T-helper 1 cell treated with Interleukin-12 subunit alpha and Interleukin-12 subunit beta and Interleukin-4 antibody, amounts not matched to agents 30 ng/mL and 1 ng/mL, for 36 hours (primary cell): ENCODE data around the gene ACADL. TPM values are rescaled to one million over a fixed set of nuclear protein-coding genes. Genes with fewer than 3 reads are reported as not detected.

Source experiments
- intact Hi-C: fragments of 100-400 bp; cut with micrococcal nuclease; formaldehyde crosslinking; loops from one replicate; pipeline ENCODE4 v1.15.1; 2024
- total RNA-seq: library from RNA; stranded (reverse); gene quantifications from 2 replicates; pipeline ENCODE4 v1.2.3, GENCODE V29; 2022

ACADL gene
- total RNA-seq, 1 donor from 2014 or later = not detected

DNA sequence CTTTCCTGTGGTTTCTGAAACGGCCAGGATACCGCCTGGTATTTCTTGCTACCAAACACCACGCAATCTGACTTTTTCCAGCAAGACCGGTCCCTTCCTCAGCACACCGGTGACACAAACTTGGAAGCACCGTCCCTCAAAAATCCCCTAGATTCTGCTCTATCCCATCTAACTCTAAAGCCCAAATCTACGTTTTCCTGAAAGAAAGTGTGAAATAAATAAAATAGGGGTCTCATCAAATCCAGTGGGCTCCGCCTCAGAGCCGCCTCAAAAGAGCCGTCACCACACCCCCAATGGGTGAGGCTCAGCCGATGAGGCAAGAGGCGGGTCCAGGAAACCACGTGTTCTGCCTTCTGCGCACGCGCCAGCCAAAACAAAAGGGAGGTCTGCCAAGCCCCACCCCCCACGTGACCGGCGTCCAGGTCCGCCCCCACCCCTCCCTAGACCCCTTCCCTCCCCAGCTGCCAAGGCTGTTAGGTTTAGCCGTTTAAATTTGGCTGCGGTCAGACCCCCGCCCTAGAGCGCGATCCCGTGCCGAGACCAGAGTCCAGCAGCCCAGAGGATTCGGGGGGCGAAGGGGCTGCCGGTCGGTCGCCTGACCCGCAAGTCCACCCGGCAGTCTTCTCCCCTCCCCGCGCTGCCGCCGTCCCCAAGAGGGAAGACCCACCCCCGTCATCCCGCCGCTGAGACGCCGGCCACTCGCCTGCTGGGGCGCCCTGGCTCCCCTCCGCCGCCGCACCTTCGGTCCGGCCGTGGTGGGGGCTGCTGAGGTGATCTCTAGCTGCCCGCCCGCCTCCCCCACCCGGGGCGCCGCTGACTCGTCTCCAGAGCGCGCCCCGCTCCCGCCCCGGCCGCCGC, 54.6 kb downstream of the ACADL start:
- intact Hi-C loops = loop anchor here (1.0 kb wide), 5 partner anchors 11 to 1915 kb away; partner anchors contain the start of genes IDH1, LANCL1 and RPE

DNA sequence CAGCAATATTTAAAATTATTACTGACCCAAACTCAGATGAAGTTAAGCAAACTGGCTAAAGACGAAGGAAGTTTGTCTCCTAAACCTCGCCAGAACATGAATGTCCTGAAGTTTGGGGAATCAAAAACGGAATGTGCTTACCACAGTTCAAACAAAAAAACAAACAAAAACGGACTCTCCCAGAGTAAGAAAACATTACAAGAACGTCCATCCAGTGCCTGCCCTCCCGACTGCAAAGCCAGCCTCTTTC, 55.1 kb downstream of the ACADL start:
- intact Hi-C loops = loop anchor here (1.0 kb wide), 4 partner anchors 25 to 1915 kb away; partner anchors contain the start of genes IDH1, LANCL1 and RPE

DNA sequence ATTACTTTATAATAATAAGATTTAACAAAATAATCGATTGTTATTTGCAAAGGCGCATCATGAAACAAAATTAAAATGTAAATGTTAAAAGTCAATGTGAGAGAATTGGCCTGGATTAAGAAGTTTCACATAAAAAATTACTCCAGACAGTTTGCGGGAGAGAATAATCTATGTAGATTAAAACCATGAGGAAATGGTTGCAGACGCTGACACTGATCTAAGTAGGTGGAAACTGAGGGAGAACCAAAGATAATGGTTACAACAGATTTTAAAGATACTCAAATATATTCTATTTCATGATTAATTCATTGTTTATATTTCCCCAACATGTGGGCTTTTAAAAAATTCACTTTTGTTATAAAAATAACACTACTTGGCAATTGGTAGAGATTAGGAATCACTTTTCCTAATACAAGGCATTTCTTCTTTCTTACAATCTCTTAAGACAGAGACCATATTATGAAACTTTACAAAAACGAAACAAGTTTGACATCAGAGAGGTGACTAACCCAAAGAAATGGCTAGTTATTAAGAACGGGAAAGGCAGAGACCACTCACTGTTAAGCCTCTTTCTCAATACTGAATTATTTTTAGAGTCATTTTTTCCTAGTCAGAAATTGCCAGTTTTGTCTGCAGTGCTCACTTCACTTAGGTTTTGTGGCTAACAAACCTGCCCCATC, 55.6 kb downstream of the ACADL start:
- intact Hi-C loops = loop anchor here (1.0 kb wide), 4 partner anchors 26 to 1914 kb away; partner anchors contain the start of genes IDH1, LANCL1 and RPE

DNA sequence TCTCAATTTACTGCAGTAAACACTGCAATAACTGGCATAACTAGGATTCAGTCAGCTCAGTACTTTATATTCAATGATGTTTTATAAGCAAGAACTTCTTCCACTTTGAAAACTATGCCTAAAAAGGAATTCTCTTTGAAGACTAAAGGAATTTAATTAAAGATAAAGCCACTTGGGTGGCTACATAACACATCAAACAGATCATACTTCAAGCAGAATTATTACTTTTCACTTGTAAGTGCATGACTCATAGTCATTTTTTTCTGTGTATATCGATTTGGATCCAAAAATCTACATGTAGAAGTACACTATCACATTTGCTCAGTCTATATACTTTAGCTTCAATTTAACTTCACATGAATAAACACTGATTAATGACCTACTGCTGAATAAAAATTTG, 58.0 kb downstream of the ACADL start:
- intact Hi-C loops = no loop called here

DNA sequence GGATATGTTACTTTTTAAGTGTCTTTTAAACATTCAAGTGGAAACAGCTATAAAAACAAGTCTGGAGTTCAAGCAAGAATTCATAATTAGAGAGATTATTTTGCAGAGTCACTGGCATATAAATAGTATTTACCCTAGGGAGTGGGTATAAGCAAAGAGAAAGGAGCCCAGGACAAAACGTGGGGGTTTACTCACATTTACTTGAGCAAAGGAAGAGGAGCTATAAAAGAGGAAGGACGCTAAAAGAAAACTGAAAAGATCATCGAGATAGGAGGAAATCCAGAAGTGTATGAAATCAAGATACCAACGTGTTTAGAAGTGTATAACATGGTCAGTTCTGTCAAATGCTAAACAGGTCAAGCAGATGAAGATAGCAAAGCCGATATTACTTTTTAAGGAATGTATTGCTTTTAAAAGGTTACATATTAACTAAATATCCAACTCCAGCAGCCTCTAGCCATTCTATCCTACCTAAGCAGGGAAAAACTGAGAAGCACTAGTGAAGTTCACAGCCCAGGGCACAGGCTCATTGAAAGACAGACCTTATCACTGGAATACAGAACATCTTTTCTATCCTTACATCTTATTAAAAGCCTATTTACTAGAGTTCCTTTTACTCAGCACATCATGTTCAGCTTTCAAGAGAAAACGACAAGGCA, 62.7 kb downstream of the ACADL start:
- intact Hi-C loops = no loop called here

DNA sequence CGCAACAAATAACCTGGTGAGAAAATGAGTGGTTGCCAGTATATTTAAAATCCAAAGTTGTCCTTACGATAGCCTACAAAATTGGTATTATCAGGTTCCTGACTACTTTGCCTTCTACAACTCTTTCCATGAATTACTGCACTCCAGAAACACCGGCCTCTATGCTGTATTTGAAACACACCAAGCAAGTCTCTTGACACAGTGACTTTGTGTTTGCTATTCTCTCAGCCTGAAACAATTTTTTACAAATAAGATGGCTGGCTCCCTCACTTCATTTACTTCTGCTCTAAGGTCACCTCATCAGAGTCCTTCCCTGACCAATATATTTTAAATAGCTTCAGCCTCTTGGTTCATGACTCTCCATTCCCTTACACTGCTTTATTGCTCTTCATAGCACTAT, 66.2 kb downstream of the ACADL start:
- intact Hi-C loops = no loop called here

DNA sequence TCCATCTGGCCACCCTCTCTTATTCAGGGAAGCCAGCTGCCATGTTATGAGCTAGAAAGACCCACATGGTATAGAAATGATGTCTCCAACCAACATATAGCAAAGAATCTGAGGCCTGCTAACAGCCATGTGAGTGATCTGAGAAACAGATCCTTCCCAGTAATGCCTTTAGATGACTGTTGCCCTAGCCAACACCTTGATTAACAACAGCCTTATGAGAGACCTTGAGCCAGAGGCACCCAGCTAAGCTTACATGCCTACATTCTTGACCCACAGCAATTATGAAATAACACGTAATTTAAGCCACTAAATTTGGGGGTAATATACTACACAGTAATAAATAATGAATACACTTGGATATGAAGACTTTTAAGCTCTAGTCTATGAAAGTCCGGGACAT, 67.0 kb downstream of the ACADL start:
- intact Hi-C loops = no loop called here

DNA sequence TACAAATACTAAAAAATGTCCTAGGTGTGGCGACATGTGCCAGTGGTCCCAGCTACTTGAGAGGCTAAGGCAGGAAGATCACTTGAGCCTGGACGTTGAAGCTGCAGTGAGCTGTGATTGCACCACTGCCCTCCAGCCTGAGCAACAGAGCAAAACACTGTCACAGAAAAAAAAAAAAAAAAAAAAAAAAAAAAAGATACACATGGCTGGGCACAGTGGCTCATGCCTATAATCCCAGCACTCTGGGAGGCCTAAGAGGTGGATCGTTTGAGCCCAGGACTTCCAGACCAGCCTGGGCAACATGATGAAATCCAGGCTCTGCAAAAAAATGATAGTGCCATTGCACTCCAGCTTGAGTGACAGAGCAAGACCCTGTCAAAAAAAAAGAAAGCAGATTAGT, 67.7 kb downstream of the ACADL start:
- intact Hi-C loops = no loop called here

DNA sequence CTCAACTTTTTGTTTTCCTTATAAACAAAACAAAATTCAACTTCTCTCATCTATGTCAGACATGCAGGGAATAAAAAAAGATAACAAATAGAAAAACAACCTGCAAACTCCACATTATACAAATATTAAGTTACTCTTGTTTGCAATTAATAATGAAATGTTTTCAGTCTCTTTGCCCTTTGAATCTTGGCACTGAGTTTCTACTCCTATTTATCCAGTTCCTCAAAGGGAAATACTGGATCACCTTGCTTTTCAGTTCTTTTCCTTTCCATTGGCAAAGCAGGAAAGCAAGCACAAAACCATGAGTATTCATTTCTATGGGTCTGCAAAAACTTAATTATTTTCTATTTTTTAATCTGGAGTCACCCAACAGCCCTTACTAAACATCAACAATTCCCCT, 77.6 kb downstream of the ACADL start:
- intact Hi-C loops = no loop called here

Other genes with a start within 250 kb of the ACADL start
- 46.5 and 48.6 TPM in 2 replicates for gene RPE, start 222.8 kb downstream of the ACADL start, total RNA-seq
- 5.4 and 6.1 TPM in 2 replicates for gene KANSL1L, start 54.0 kb downstream of the ACADL start, total RNA-seq
- not detected in 2 replicates for gene MYL1, start 89.7 kb upstream of the ACADL start, total RNA-seq